ENCODE measurements around the gene FILIP1L.

FILIP1L gene

GRCh38 chr3:100081311-100081710 lies 33.0 kb downstream of the FILIP1L start:
- no peak for DNase-seq (ENCODE audit: low spot score)
- Histone ChIP-seq H3K4me1 (ENCODE audit: insufficient read depth, poor library complexity, severe bottlenecking) (no peaks in the 10 kb centered on the region), H3K27ac (ENCODE audit: poor library complexity, severe bottlenecking) (no peak overlapping the region), H3K9me3 (ENCODE audit: severe bottlenecking) (no peaks in the 10 kb centered on the region), H3K4me3 (ENCODE audit: severe bottlenecking) (no peak overlapping the region), H3K36me3 (ENCODE audit: low read depth) (no peaks in the 10 kb centered on the region), H3K27me3 (ENCODE audit: insufficient read depth, poor library complexity, severe bottlenecking) (no peaks in the 10 kb centered on the region)
- ATAC-seq (ENCODE audit: low read depth): no peak
- no peak for TF ChIP-seq CTCF (IDR thresholded peaks at IDR 0.05; ENCODE audit: poor library complexity, severe bottlenecking)

GRCh38 chr3:100080573-100080972 lies 33.7 kb downstream of the FILIP1L start:
- no peak overlapping the region for H3K27ac ChIP-seq (ENCODE audit: poor library complexity, severe bottlenecking)
- no peak overlapping the region for H3K4me3 ChIP-seq (ENCODE audit: severe bottlenecking)
- no peaks in the 10 kb centered on the region for H3K4me1 ChIP-seq (ENCODE audit: insufficient read depth, poor library complexity, severe bottlenecking)
- no peaks in the 10 kb centered on the region for H3K36me3 ChIP-seq (ENCODE audit: low read depth)
- no peak for DNase-seq (ENCODE audit: low spot score)
- H3K9me3 ChIP-seq (ENCODE audit: severe bottlenecking): no peaks in the 10 kb centered on the region
- no peaks in the 10 kb centered on the region for H3K27me3 ChIP-seq (ENCODE audit: insufficient read depth, poor library complexity, severe bottlenecking)
- TF ChIP-seq CTCF (IDR thresholded peaks at IDR 0.05; ENCODE audit: poor library complexity, severe bottlenecking): no peak
- ATAC-seq (ENCODE audit: low read depth): no peak

- Histone ChIP-seq H3K9me3 (ENCODE audit: severe bottlenecking) (no peaks in the 10 kb centered on the region), H3K4me1 (ENCODE audit: insufficient read depth, poor library complexity, severe bottlenecking) (no peaks in the 10 kb centered on the region), H3K27ac (ENCODE audit: poor library complexity, severe bottlenecking) (no peak overlapping the region), H3K36me3 (ENCODE audit: low read depth) (no peaks in the 10 kb centered on the region), H3K4me3 (ENCODE audit: severe bottlenecking) (no peak overlapping the region), H3K27me3 (ENCODE audit: insufficient read depth, poor library complexity, severe bottlenecking) (no peaks in the 10 kb centered on the region)
- ATAC-seq (ENCODE audit: low read depth) (no peak), DNase-seq (ENCODE audit: low spot score) (no peak)
- TF ChIP-seq CTCF (IDR thresholded peaks at IDR 0.05; ENCODE audit: poor library complexity, severe bottlenecking): no peak
These were observed 35.0 kb downstream of the FILIP1L start for GRCh38 chr3:100079328-100079727.

- no peak for ATAC-seq (ENCODE audit: low read depth)
- Histone ChIP-seq H3K27ac (ENCODE audit: poor library complexity, severe bottlenecking) (no peak overlapping the region), H3K9me3 (ENCODE audit: severe bottlenecking) (no peaks in the 10 kb centered on the region), H3K4me3 (ENCODE audit: severe bottlenecking) (no peak overlapping the region), H3K4me1 (ENCODE audit: insufficient read depth, poor library complexity, severe bottlenecking) (no peaks in the 10 kb centered on the region), H3K36me3 (ENCODE audit: low read depth) (no peaks in the 10 kb centered on the region), H3K27me3 (ENCODE audit: insufficient read depth, poor library complexity, severe bottlenecking) (no peaks in the 10 kb centered on the region)
- TF ChIP-seq CTCF (IDR thresholded peaks at IDR 0.05; ENCODE audit: poor library complexity, severe bottlenecking): no peak
- DNase-seq (ENCODE audit: low spot score): no peak
These were observed 37.4 kb downstream of the FILIP1L start for GRCh38 chr3:100076731-100077529.
